GM12865 (cell line): ENCODE measurements around the gene NAT8.
"Not testable (repeated sequence)": the region's sequence is repeated elsewhere in the genome, so short reads cannot be mapped to it uniquely, and the experiment has no call there.

Experiments
- DNase-seq: peaks from one replicate; pipeline ENCODE4 v3.0.0; 2010; ENCODE audit warnings: low read depth
- H3K4me3 ChIP-seq: 2 replicates; pipeline ENCODE4 v1.5.1; 2011; ENCODE audit warnings: mild to moderate bottlenecking, low read depth, low read length, control low read depth
- CTCF ChIP-seq: IDR thresholded peaks from 2 replicates; pipeline ENCODE4 v1.5.1; 2011; ENCODE audit warnings: low read length, control low read depth, low read depth, inconsistent platforms; ENCODE audit not compliant: insufficient read depth; ENCODE audit errors: missing control alignments

Gene NAT8

GRCh38 chr2:73614105-73614504, 28.1 kb downstream of the NAT8 start:
- peak; percentile 68 for DNase-seq
- H3K4me3 ChIP-seq: no peak overlapping the region
- no peak for TF ChIP-seq CTCF

- no peak for TF ChIP-seq CTCF
- no peak for DNase-seq
- H3K4me3 ChIP-seq: no peak overlapping the region
These were observed 30.4 kb downstream of the NAT8 start for GRCh38 chr2:73611867-73612266.

GRCh38 chr2:73611193-73611592, 31.0 kb downstream of the NAT8 start:
- no peak for TF ChIP-seq CTCF
- no peak overlapping the region for H3K4me3 ChIP-seq
- no peak for DNase-seq

- no peak for TF ChIP-seq CTCF
- DNase-seq: no peak
- no peak overlapping the region for H3K4me3 ChIP-seq
These were observed 32.1 kb downstream of the NAT8 start for GRCh38 chr2:73610111-73610510.

- not testable (repeated sequence) for DNase-seq, H3K4me3 ChIP-seq
These were observed 37.6 kb downstream of the NAT8 start for GRCh38 chr2:73604589-73604988.

GRCh38 chr2:73603099-73603588, 39.1 kb downstream of the NAT8 start:
- DNase-seq: peak; percentile 55
- not testable (repeated sequence) for H3K4me3 ChIP-seq

- DNase-seq: no peak
- TF ChIP-seq CTCF: no peak
- H3K4me3 ChIP-seq: no peak overlapping the region
These were observed 40.4 kb downstream of the NAT8 start for GRCh38 chr2:73601780-73602179.

GRCh38 chr2:73594251-73594650, 48.0 kb downstream of the NAT8 start:
- no peak overlapping the region for H3K4me3 ChIP-seq
- TF ChIP-seq CTCF: no peak
- no peak for DNase-seq
